Ishikawa (cell line): Measurements from ENCODE around the gene NFATC1.

Source experiments
- CEBPB ChIP-seq: IDR thresholded peaks from 2 replicates; pipeline ENCODE4 v1.6.1; 2012
- CREB1 ChIP-seq: IDR thresholded peaks from 2 replicates; pipeline ENCODE4 v1.6.1; 2012; ENCODE audit warnings: low read depth
- EGR1 ChIP-seq: IDR thresholded peaks from 2 replicates; pipeline ENCODE4 v1.6.1; 2012
- EP300 ChIP-seq: IDR thresholded peaks from 2 replicates; pipeline ENCODE4 v1.6.1; 2012; ENCODE audit warnings: borderline replicate concordance
- FOXM1 ChIP-seq: IDR thresholded peaks from 2 replicates; pipeline ENCODE4 v1.6.1; 2012; ENCODE audit warnings: low read depth, borderline replicate concordance
- NFIC ChIP-seq: IDR thresholded peaks from 2 replicates; pipeline ENCODE4 v1.6.1; 2012
- RAD21 ChIP-seq: IDR thresholded peaks from 2 replicates; pipeline ENCODE4 v1.6.1; 2012; ENCODE audit warnings: low read depth
- TAF1 ChIP-seq: IDR thresholded peaks from 2 replicates; pipeline ENCODE4 v1.6.1; 2012; ENCODE audit warnings: low read depth, mild to moderate bottlenecking
- TCF12 ChIP-seq: IDR thresholded peaks from 2 replicates; pipeline ENCODE4 v1.6.1; 2012; ENCODE audit warnings: low read depth
- TEAD4 ChIP-seq: IDR thresholded peaks from 2 replicates; pipeline ENCODE4 v1.6.1; 2012
- YY1 ChIP-seq: IDR thresholded peaks from 2 replicates; pipeline ENCODE4 v1.6.1; 2012; ENCODE audit warnings: low read depth
- ZBTB7A ChIP-seq: IDR thresholded peaks from 2 replicates; pipeline ENCODE4 v1.6.1; 2012; ENCODE audit warnings: low read depth
- TF ChIP-seq, protein P1 (sequence below): IDR thresholded peaks from 2 replicates; pipeline ENCODE4 v1.6.1; 2012
- TF ChIP-seq, protein P2 (sequence below): IDR thresholded peaks from 2 replicates; pipeline ENCODE4 v1.6.1; 2012
- TF ChIP-seq, protein P3 (sequence below): IDR thresholded peaks from 2 replicates; pipeline ENCODE4 v1.6.1; 2012; ENCODE audit warnings: low read depth, mild to moderate bottlenecking

NFATC1 gene

DNA sequence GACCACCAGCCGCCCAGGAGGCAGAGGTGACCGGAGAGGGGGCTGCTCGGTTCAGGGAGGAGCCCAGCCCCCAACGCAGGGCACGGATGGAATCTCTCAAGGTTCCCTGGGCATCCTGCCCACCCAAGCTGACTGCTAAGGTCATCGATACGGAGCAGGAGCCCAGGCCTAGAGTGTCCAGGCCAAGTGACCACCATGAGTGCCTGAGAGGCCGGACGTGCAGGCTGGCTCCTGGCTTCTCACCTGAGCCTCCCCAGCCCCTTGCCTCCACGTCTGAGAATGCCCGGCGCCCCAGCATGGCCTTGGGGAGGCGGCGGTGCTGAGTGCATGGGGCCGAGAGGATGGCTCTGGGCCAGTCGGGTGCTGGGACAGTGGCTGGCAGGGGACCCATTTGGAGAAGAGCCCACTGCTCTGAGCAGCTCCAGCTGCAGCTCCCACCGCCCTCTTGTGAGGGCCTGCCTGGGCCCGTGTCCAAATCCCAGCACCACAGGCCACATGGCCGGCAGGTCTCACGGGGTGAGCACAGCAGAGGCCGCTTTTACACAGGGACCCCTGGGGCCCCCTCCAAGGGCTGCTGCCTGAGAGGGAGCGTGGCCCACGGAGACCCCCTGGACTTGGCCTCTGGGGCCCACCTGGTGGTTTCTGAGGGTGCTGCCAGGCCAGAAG, 181.1 kb downstream of the NFATC1 start:
- peak; percentile 39; the same call in 1 of the 2 replicates for TF ChIP-seq EGR1
- TF ChIP-seq RAD21, result no peak
- no peak for TF ChIP-seq CREB1
- TF ChIP-seq, protein P1, sequence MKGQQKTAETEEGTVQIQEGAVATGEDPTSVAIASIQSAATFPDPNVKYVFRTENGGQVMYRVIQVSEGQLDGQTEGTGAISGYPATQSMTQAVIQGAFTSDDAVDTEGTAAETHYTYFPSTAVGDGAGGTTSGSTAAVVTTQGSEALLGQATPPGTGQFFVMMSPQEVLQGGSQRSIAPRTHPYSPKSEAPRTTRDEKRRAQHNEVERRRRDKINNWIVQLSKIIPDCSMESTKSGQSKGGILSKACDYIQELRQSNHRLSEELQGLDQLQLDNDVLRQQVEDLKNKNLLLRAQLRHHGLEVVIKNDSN, result no peak
- peak; percentile 95; the same call in 1 of the 2 replicates for TF ChIP-seq ZBTB7A
- peak; percentile 30; the same call in 1 of the 2 replicates for TF ChIP-seq YY1
- TF ChIP-seq EP300, result peak; percentile 96
- peak; percentile 41; the same call in 1 of the 2 replicates for TF ChIP-seq CEBPB
- TF ChIP-seq TCF12, result peak; percentile 100
- peak; percentile 100 for TF ChIP-seq NFIC
- TF ChIP-seq, protein P2, sequence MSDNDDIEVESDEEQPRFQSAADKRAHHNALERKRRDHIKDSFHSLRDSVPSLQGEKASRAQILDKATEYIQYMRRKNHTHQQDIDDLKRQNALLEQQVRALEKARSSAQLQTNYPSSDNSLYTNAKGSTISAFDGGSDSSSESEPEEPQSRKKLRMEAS, result peak; percentile 63
- TF ChIP-seq TEAD4, result peak; percentile 83
- TF ChIP-seq FOXM1, result peak; percentile 87
- TF ChIP-seq, protein P3, sequence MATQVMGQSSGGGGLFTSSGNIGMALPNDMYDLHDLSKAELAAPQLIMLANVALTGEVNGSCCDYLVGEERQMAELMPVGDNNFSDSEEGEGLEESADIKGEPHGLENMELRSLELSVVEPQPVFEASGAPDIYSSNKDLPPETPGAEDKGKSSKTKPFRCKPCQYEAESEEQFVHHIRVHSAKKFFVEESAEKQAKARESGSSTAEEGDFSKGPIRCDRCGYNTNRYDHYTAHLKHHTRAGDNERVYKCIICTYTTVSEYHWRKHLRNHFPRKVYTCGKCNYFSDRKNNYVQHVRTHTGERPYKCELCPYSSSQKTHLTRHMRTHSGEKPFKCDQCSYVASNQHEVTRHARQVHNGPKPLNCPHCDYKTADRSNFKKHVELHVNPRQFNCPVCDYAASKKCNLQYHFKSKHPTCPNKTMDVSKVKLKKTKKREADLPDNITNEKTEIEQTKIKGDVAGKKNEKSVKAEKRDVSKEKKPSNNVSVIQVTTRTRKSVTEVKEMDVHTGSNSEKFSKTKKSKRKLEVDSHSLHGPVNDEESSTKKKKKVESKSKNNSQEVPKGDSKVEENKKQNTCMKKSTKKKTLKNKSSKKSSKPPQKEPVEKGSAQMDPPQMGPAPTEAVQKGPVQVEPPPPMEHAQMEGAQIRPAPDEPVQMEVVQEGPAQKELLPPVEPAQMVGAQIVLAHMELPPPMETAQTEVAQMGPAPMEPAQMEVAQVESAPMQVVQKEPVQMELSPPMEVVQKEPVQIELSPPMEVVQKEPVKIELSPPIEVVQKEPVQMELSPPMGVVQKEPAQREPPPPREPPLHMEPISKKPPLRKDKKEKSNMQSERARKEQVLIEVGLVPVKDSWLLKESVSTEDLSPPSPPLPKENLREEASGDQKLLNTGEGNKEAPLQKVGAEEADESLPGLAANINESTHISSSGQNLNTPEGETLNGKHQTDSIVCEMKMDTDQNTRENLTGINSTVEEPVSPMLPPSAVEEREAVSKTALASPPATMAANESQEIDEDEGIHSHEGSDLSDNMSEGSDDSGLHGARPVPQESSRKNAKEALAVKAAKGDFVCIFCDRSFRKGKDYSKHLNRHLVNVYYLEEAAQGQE, result no peak
- TF ChIP-seq TAF1, result no peak

DNA sequence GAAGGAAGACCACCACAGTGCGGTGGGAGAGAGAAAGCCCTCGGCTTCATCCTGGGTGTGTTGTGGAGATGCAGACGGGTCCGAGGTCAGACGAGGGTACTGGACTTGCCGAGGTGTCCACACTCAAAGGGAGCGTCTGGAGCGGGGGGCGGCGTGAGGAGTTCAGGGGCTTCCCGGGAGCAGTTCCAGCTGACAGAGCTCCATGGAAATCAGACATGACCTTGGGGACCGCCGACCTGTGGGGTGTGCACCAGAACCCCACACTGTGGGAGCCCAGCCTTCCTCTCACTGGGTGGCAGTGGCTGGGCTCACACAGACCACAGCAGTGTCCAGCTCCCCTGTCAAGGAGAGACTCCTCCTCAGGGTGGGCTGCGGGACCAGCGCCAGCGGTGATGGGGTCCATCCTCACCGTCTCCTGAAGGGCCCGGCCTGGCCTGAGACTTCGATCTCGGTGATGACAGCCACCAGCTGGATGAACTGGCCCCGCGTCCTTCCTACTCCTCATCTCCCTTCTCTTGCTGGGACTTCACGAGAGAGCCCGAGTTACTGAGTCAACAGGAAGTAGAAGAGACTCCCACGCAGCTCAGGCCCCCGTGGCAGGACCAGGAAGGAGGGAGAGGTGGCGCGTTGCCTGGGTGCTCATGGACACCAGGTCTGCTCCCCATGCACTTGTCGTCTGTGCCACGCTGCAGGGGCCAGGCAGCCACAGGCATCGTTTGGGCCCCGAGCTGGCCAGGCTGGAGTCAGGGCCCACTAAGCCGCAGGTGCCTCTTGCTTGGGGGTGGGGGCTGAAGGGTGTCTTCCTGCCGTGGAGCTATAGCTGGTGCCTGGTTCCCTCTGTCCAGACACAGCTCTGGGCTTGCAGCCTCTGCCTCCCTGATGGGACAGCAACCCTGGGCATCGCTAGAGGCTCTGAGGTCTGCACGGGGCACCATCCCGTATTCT, 182.0 kb downstream of the NFATC1 start:
- TF ChIP-seq YY1 (no peak), EP300 (no peak), TEAD4 (peak; percentile 27; the same call in 1 of the 2 replicates), ZBTB7A (peak; percentile 23; the same call in 1 of the 2 replicates), EGR1 (peak; percentile 87)

DNA sequence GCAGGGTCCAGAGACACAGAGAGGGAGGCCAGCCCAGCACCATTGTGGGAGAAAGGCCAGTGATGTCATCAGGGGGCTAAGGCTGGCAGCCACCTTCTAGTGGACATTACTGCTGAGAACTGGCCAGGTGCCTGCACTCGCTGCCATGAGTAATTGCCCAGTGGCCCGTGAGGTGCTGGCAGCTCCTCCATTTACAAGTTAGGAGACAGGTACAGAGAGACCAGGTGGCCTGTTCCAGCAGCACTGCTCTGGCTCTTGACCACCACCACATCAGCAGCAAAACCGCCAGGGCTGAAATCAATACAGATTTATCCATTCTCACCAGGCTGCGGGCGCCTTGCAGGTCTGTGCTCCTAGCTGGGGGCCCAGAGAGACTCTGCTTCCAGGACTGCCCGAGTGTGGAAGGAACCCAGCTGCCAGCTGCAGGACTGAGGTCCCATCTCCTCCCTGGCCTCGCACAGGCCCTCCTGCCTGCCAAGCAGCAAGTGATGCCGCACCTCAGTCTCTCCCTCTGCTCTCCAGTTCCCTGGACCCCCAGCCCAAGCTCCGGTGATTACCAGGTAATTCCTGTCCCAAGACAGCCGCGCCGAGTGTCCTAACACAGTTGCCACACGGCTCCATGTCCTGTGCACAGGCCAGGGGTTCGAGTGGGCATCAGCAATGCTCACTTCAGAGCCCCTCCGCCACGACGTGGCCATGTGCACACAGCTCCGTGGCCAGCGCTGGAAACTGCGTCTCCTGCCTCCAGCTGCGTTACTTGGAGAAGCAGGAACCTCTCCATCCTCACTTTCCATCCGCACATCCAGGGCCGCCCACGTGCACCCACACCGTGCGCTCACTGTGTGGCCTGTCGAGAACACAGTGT, 182.9 kb downstream of the NFATC1 start:
- TF ChIP-seq TEAD4, result peak; percentile 57
- TF ChIP-seq CREB1, result no peak
- TF ChIP-seq, protein P2, result no peak; the same call in none of the 2 replicates
- TF ChIP-seq RAD21, result peak; percentile 16; the same call in 1 of the 2 replicates
- peak; percentile 93 for TF ChIP-seq TCF12
- TF ChIP-seq, protein P3, result no peak
- no peak for TF ChIP-seq EGR1
- TF ChIP-seq, protein P1, result no peak
- TF ChIP-seq FOXM1, result no peak
- TF ChIP-seq ZBTB7A, result no peak
- TF ChIP-seq NFIC, result peak; percentile 97
- peak; percentile 85 for TF ChIP-seq EP300
- TF ChIP-seq TAF1, result no peak
- peak; percentile 80 for TF ChIP-seq YY1
